ENCODE results near the gene KIAA0586.
A peak's percentile ranks its signal among the peaks of the same experiment; 100 is the strongest.
"Not testable (repeated sequence)": the region's sequence is repeated elsewhere in the genome, so short reads cannot be mapped to it uniquely, and the experiment has no call there.

The KIAA0586 gene

GRCh38 chr14:58501214-58501816 lies 73.8 kb downstream of the KIAA0586 start:
- no peak overlapping the region for H3K4me3 ChIP-seq (ENCODE audit: low read length)
- no peaks in the 10 kb centered on the region for H3K27me3 ChIP-seq (replicated peaks; ENCODE audit: control insufficient read depth, insufficient read depth, low read length)
- no peaks in the 10 kb centered on the region for H3K4me1 ChIP-seq (ENCODE audit: control insufficient read depth, insufficient read depth, low read length)
- DNase-seq (ENCODE audit: low read depth) = peak; percentile 85
- H3K9ac ChIP-seq (ENCODE audit: low read length) = no peak overlapping the region
- no peaks in the 10 kb centered on the region for H3K9me3 ChIP-seq (ENCODE audit: control insufficient read depth, low read length)
- H3K36me3 ChIP-seq (ENCODE audit: control insufficient read depth, insufficient read depth, low read length, severe bottlenecking) = peaks cover 24% of the 10 kb centered on the region

GRCh38 chr14:58513272-58513671 lies 85.8 kb downstream of the KIAA0586 start:
- no peaks in the 10 kb centered on the region for H3K9me3 ChIP-seq (ENCODE audit: control insufficient read depth, low read length)
- peaks cover 29% of the 10 kb centered on the region for H3K36me3 ChIP-seq (ENCODE audit: control insufficient read depth, insufficient read depth, low read length, severe bottlenecking)
- H3K27me3 ChIP-seq (replicated peaks; ENCODE audit: control insufficient read depth, insufficient read depth, low read length) = no peaks in the 10 kb centered on the region
- DNase-seq (ENCODE audit: low read depth) = no peak
- H3K4me1 ChIP-seq (ENCODE audit: control insufficient read depth, insufficient read depth, low read length) = no peaks in the 10 kb centered on the region
- H3K9ac ChIP-seq (ENCODE audit: low read length) = no peak overlapping the region
- no peak overlapping the region for H3K4me3 ChIP-seq (ENCODE audit: low read length)

- DNase-seq (ENCODE audit: low read depth) = no peak
- Histone ChIP-seq H3K9me3 (ENCODE audit: control insufficient read depth, low read length) (no peaks in the 10 kb centered on the region), H3K36me3 (ENCODE audit: control insufficient read depth, insufficient read depth, low read length, severe bottlenecking) (peaks cover 25% of the 10 kb centered on the region), H3K4me1 (ENCODE audit: control insufficient read depth, insufficient read depth, low read length) (no peaks in the 10 kb centered on the region), H3K9ac (ENCODE audit: low read length) (no peak overlapping the region), H3K4me3 (ENCODE audit: low read length) (no peak overlapping the region), H3K27me3 (replicated peaks; ENCODE audit: control insufficient read depth, insufficient read depth, low read length) (no peaks in the 10 kb centered on the region)
These were observed 90.1 kb downstream of the KIAA0586 start for GRCh38 chr14:58517592-58517991.

- not testable (repeated sequence) for H3K27me3 ChIP-seq (replicated peaks; ENCODE audit: control insufficient read depth, insufficient read depth, low read length); H3K9ac ChIP-seq (ENCODE audit: low read length); DNase-seq (ENCODE audit: low read depth)
These were observed 98.2 kb downstream of the KIAA0586 start for GRCh38 chr14:58525691-58526090.

GRCh38 chr14:58533446-58533845 lies 105.9 kb downstream of the KIAA0586 start:
- no peaks in the 10 kb centered on the region for H3K36me3 ChIP-seq (ENCODE audit: control insufficient read depth, insufficient read depth, low read length, severe bottlenecking)
- H3K4me3 ChIP-seq (ENCODE audit: low read length) = no peak overlapping the region
- no peaks in the 10 kb centered on the region for H3K27me3 ChIP-seq (replicated peaks; ENCODE audit: control insufficient read depth, insufficient read depth, low read length)
- DNase-seq (ENCODE audit: low read depth) = peak; percentile 16
- peaks cover 7% of the 10 kb centered on the region for H3K4me1 ChIP-seq (ENCODE audit: control insufficient read depth, insufficient read depth, low read length)
- no peaks in the 10 kb centered on the region for H3K9me3 ChIP-seq (ENCODE audit: control insufficient read depth, low read length)
- no peak overlapping the region for H3K9ac ChIP-seq (ENCODE audit: low read length)

More at GRCh38 chr14:58525691-58526090, 98.2 kb downstream of the KIAA0586 start:
- not testable (repeated sequence) for H3K4me1 ChIP-seq (ENCODE audit: control insufficient read depth, insufficient read depth, low read length); H3K9me3 ChIP-seq (ENCODE audit: control insufficient read depth, low read length); H3K4me3 ChIP-seq (ENCODE audit: low read length)
- peaks cover 11% of the 10 kb centered on the region for H3K36me3 ChIP-seq (ENCODE audit: control insufficient read depth, insufficient read depth, low read length, severe bottlenecking)

- Histone ChIP-seq H3K4me3 (ENCODE audit: low read length) (no peak overlapping the region), H3K9ac (ENCODE audit: low read length) (no peak overlapping the region), H3K36me3 (ENCODE audit: control insufficient read depth, insufficient read depth, low read length, severe bottlenecking) (no peaks in the 10 kb centered on the region), H3K4me1 (ENCODE audit: control insufficient read depth, insufficient read depth, low read length) (peaks cover 7% of the 10 kb centered on the region), H3K9me3 (ENCODE audit: control insufficient read depth, low read length) (no peaks in the 10 kb centered on the region), H3K27me3 (replicated peaks; ENCODE audit: control insufficient read depth, insufficient read depth, low read length) (no peaks in the 10 kb centered on the region)
- DNase-seq (ENCODE audit: low read depth) = peak; percentile 22
These were observed 107.5 kb downstream of the KIAA0586 start for GRCh38 chr14:58535044-58535443.

- peaks cover 7% of the 10 kb centered on the region for H3K4me1 ChIP-seq (ENCODE audit: control insufficient read depth, insufficient read depth, low read length)
- H3K27me3 ChIP-seq (replicated peaks; ENCODE audit: control insufficient read depth, insufficient read depth, low read length) = no peaks in the 10 kb centered on the region
- no peak for DNase-seq (ENCODE audit: low read depth)
- H3K36me3 ChIP-seq (ENCODE audit: control insufficient read depth, insufficient read depth, low read length, severe bottlenecking) = no peaks in the 10 kb centered on the region
- no peak overlapping the region for H3K9ac ChIP-seq (ENCODE audit: low read length)
- H3K9me3 ChIP-seq (ENCODE audit: control insufficient read depth, low read length) = no peaks in the 10 kb centered on the region
- no peak overlapping the region for H3K4me3 ChIP-seq (ENCODE audit: low read length)
These were observed 109.5 kb downstream of the KIAA0586 start for GRCh38 chr14:58537004-58537403.

GRCh38 chr14:58540749-58541632 lies 113.5 kb downstream of the KIAA0586 start:
- H3K27me3 ChIP-seq (replicated peaks; ENCODE audit: control insufficient read depth, insufficient read depth, low read length) = no peaks in the 10 kb centered on the region
- peak; percentile 15 for DNase-seq (ENCODE audit: low read depth)
- no peak overlapping the region for H3K9ac ChIP-seq (ENCODE audit: low read length)
- no peaks in the 10 kb centered on the region for H3K4me1 ChIP-seq (ENCODE audit: control insufficient read depth, insufficient read depth, low read length)
- H3K9me3 ChIP-seq (ENCODE audit: control insufficient read depth, low read length) = no peaks in the 10 kb centered on the region
- H3K36me3 ChIP-seq (ENCODE audit: control insufficient read depth, insufficient read depth, low read length, severe bottlenecking) = no peaks in the 10 kb centered on the region
- H3K4me3 ChIP-seq (ENCODE audit: low read length) = no peak overlapping the region

- H3K36me3 ChIP-seq (ENCODE audit: control insufficient read depth, insufficient read depth, low read length, severe bottlenecking) = no peaks in the 10 kb centered on the region
- no peaks in the 10 kb centered on the region for H3K9me3 ChIP-seq (ENCODE audit: control insufficient read depth, low read length)
- H3K4me3 ChIP-seq (ENCODE audit: low read length) = no peak overlapping the region
- H3K4me1 ChIP-seq (ENCODE audit: control insufficient read depth, insufficient read depth, low read length) = no peaks in the 10 kb centered on the region
- DNase-seq (ENCODE audit: low read depth) = no peak
- no peaks in the 10 kb centered on the region for H3K27me3 ChIP-seq (replicated peaks; ENCODE audit: control insufficient read depth, insufficient read depth, low read length)
- no peak overlapping the region for H3K9ac ChIP-seq (ENCODE audit: low read length)
These were observed 114.1 kb downstream of the KIAA0586 start for GRCh38 chr14:58541633-58542022.

GRCh38 chr14:58543253-58543652 lies 115.7 kb downstream of the KIAA0586 start:
- no peak for DNase-seq (ENCODE audit: low read depth)
- no peaks in the 10 kb centered on the region for H3K4me1 ChIP-seq (ENCODE audit: control insufficient read depth, insufficient read depth, low read length)
- H3K9me3 ChIP-seq (ENCODE audit: control insufficient read depth, low read length) = no peaks in the 10 kb centered on the region
- H3K4me3 ChIP-seq (ENCODE audit: low read length) = no peak overlapping the region
- no peak overlapping the region for H3K9ac ChIP-seq (ENCODE audit: low read length)
- no peaks in the 10 kb centered on the region for H3K36me3 ChIP-seq (ENCODE audit: control insufficient read depth, insufficient read depth, low read length, severe bottlenecking)
- H3K27me3 ChIP-seq (replicated peaks; ENCODE audit: control insufficient read depth, insufficient read depth, low read length) = no peaks in the 10 kb centered on the region

GRCh38 chr14:58547649-58548048 lies 120.1 kb downstream of the KIAA0586 start:
- Histone ChIP-seq H3K9me3 (ENCODE audit: control insufficient read depth, low read length) (no peaks in the 10 kb centered on the region), H3K36me3 (ENCODE audit: control insufficient read depth, insufficient read depth, low read length, severe bottlenecking) (no peaks in the 10 kb centered on the region), H3K4me3 (ENCODE audit: low read length) (no peak overlapping the region), H3K27me3 (replicated peaks; ENCODE audit: control insufficient read depth, insufficient read depth, low read length) (no peaks in the 10 kb centered on the region), H3K4me1 (ENCODE audit: control insufficient read depth, insufficient read depth, low read length) (no peaks in the 10 kb centered on the region), H3K9ac (ENCODE audit: low read length) (no peak overlapping the region)
- no peak for DNase-seq (ENCODE audit: low read depth)
